Activated CD8-positive, alpha-beta memory T cell treated with anti-CD3 and anti-CD28 coated beads, Interleukin-2, amount 50 U/mL, for 48 hours (primary cell): Measurements from ENCODE around the gene SPATA3.

ENCODE experiments used
- DNase-seq: peaks from one replicate; pipeline ENCODE4 v3.0.0-alpha.2; 2020

SPATA3 gene

DNA sequence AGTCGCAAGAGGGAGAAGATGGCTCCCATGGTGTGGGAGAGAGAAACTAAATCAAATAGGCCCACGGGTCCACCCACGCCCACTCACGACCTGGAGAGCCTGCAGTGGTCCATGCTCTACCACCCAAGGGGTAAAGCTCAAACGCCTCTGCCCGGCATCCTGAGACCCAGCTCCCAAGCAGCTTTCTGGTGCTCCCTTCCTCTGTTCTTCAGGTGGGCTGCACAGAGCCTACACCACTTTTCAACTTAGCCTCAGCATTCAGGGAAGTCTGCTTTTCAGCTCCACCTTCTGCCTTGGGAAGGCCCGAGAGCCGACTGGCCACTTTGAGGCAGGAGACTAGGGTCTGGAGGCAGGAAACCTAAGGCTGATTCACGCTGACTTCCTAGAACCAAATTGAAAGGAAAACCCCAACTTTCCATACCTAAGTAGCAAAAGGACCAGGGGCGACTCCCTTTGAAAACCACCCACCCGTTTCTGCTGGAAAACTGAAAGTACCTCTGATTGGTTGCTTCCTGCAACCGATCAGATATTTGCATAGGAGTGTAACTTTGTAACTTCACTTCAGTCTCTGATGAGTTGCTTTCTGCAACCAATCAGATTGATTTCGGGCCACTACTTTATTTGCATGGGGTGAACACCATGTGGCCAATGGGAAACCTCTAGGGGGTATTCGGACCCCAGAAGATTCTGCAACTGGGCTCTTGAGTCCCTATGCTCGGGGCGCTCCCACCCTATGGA is 26.8 kb upstream of the SPATA3 start:
- DNase-seq: peak; percentile 43

DNA sequence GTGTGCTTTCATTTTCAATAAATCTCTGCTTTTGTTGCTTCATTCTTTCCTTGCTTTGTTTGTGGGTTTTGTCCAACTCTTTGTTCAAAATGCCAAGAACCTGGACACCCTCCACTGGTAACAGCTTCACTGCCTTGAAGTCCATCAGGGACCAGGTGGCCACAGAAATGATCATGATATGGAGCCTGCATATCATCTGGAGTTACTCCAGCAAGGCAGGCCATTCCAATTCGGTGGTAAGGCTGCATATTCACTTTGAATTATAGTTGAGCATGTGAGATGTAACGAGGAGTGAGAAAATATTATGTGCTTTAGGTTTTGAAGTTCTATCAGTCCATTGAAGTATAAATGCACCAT is 26.3 kb upstream of the SPATA3 start:
- no peak for DNase-seq

DNA sequence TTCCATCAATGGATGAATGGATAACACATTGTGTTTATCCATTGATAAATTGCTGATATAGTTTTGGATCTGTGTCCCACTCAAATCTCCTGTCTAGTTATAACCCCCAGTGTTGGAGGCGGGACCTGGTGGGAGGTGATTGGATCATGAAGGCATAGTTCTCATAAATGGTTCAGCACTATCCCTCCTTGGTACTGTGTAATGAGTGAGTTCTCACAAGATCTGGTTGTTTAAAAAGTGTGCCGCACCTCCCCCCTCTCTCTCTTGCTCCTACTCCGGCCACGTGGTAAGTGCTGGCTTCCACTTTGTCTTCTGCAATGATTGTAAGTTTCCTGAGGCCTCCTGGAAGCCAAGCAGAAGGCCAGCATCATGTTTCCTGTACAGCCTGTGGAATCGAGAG is 23.9 kb upstream of the SPATA3 start:
- DNase-seq: peak; percentile 36

DNA sequence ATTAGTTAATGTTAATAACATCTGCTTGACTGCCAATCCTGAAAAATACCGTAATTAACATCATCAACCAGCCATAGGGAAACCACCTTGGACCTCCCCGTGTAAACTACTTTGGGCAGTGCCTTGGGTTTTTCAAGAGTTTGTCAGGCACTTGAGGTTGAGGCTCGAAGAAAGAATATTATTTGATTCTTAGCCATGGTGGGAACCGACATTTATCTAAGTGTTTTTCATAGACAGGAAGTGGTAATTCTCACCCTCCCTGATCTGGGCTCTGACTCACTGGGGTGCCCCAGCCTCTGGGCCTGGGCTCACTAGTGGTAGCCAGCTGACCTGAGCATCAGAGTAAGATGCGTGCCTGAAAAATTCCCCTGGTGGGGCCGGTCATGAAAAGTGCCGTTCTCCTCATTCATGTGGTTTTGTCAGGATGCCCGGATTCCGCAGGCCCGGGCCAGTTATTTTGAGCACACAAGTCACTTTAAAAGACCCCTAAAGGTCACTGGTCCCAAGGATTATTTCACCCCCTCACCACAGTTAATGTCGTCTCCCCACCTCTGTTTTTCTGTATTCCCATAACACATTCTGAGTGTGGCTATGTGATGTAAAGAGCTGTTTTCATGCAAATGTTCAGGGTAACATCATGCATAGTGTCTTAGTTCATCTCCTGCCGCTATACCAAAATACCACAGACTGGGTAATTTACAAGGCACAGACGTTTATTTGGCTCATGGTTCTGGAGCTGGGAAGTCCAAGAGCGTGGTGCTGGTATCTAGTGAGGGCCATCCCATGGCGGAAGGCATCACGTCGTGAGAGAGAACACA is 21.6 kb upstream of the SPATA3 start:
- DNase-seq: peak; percentile 80

DNA sequence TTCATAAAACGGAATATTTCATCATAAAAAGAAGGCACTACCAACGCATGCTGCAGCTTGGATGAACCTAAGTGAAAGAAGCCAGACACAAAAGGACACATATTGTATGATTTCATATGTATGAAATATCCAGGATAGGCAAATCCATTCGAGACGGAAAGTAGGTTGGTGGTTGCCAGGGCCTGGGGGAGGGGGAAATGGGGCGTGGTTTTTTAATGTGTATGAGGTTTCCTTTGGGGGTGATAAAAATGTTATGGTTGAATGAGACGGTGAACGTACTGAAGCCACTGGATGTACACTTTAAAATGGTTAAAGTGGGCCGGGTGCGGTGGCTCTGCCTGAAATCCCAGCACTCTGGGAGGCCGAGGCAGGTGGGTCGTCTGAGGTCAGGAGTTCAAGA is 20.0 kb upstream of the SPATA3 start:
- DNase-seq: no peak

DNA sequence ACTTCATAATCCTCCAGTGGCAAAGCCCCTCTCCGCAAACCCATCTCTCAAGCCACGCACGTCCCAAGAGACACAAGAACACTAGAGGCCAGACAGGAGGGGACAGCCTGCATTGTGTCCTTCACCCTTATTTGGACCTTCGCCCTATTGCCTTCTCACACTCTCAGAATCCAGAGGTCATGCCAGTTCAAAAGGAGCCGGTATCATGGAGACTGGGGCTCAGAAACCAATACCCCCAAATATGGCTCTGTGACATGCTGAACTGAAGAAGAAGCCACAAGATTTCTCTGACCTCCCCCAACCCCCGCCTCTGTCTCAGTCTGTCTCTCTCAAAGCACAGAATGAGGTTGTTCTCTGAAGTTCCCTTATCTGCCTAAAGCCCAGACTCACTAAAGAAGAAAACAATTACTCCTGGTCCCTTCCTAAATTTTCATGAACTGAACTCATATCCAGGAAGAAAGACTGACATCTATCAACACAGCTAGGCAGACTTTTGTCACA is 19.2 kb upstream of the SPATA3 start:
- no peak for DNase-seq

DNA sequence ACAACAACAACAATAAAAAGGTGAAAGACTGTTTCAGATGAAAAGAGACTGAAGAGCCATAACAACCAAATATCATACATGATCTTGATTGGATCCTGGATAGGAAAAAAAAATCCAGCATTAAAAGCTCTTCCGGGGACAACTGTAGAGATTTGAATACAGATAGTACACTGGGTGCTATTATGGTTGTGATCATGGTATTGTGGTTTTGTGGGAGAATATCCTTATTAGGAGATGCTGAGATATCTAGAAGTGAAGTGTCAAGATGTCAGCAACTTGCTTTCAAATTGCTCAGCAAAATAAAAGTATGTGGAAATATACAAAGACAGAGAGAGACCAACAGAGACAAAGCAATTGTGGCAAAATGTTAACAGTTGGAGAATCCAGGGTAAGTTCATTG is 15.5 kb upstream of the SPATA3 start:
- DNase-seq: no peak

DNA sequence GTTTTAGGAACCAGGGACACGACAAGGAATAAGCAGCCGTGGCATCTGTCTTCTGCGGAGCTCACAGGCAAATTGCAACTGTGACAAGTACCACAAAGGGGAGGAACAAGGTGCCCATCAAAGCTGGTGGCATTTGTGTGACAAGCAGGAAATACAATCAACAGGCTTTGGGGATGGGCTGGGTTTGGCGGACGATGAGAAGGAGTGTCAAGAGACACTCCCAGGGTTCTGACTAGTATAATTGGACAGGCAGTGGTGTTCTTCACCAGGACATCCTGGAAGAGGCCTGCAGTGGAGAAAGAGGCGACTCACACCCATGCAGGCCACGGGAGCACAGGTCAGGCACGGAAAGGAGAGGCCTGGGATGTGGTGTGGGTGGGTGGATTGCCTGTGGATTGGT is 14.2 kb upstream of the SPATA3 start:
- no peak for DNase-seq

DNA sequence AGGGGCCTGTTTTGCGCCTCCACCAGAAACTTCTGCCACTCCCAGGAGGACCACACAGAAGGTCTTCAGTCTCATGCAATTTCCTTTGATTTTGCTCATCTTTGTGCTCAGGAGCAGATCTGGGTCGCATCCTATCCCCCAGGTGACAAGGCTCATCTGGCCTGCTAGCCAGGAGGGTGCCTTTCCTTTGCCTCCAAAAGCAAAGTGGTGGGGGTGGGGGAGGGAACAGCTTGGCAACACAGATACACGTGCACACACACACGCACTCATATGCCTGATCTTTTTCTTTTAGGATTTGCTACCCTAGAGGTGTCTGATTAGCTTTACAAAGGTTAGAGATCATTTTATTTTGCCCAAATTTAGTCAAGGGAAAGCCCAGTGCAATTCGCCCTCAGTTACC is 13.8 kb upstream of the SPATA3 start:
- no peak for DNase-seq

DNA sequence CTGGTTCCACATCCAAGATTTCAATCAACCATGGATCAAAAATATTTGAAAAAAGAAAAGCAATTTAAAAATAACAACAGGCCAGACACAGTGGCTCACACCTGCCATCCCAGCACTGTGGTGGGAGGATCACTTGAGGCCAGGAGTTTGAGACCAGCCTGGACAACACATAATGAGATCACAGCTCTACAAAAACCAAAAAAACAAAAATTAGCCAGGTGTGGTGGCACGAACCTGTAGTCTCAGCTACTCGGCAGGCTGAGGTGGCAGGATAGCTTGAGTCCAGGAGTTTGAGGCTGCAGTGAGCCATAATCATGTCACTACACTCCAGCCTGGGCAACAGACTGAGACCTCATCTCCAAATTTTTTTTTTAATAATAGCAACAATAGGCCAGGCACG is 13.4 kb upstream of the SPATA3 start:
- no peak for DNase-seq

DNA sequence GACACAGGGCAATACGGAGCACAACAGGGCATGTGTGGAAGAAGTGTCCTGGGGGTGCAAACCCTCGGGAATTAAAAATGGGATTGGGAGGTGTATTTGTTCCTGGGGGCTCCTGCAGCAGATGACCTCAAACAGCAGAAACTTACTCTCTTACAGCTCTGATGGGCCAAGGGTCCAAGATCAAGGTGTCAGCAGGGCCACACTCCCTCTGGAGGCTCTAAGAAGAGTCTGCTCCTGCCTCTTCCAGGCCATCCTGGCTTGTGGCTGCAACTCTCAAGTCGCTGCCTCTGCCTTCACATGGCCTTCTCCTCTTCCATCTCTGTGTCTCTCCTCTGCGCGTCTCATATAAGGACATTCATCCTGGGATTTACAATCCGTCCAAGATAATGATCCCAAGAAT is 12.4 kb upstream of the SPATA3 start:
- DNase-seq: no peak

DNA sequence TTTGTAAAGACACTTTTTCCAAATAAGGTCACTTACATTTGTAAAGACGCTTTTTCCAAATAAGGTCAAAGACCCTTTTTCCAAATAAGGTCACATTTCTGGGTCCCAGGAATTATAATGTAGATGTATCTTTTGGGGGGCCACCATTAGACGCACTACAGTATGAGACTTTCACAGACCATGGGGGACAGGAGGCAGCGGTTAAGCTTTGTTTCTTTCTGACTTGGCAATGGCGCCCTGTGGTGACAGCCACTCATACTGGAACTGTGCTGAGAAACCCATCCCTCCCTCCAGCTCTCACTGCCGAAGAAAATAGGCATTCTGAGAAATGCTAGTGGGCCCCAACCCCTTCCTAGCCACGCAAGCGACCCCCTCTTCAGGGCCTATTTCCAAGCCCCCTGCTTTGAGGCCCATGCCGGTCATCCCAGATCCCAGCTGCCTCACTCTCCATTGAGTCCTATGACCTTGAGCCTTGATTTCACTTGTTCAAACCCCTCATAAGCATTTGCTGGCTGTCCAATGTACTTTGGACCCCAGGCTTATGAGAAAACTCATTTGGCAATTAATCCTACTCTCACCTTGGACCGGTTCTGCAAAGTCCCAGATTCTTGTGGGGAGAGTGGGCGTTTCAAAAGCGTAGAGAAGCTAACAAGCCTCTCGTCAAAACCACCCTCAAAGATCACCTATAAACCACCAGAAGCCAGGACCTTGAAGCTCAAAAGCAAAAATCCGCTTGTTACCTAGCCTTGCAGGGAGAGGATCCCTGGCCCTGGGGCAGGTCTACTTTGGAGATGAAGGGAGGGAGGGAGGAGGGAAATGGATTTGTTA is 11.3 kb upstream of the SPATA3 start:
- peak; percentile 80 for DNase-seq

DNA sequence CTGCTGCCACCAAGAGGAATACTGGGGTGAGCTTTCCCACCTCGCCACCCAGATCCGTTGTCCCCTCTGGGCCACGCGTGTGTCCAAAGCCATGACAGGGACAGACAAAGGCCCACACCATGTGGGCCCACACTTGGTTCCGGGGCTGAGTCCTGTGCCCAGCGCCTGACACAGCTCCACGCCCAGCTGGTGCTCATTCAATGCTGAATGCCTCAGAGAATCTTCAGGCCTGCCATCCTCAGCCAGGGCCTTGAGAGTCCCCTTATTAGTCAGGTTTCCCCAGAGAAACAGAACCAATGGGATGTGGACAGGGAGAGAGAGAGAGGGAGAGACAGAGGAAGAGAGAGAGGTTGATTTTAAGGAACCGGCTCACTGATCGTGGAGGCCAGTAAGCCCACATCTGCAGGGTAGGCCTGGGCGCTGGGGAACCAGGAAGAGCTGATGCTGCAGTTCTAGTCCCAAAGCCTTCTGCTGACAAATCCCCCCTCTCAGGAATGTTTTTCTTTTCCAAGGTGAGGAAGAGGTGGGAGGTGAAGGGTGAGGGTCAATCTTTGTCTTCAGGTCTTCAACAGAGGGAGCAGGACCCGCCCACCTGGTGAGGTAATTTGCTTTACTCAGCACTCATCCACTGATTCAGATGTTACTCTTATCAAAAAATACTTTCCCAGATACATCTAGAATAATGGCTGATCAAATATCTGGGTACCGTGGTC is 10.2 kb upstream of the SPATA3 start:
- DNase-seq: no peak

DNA sequence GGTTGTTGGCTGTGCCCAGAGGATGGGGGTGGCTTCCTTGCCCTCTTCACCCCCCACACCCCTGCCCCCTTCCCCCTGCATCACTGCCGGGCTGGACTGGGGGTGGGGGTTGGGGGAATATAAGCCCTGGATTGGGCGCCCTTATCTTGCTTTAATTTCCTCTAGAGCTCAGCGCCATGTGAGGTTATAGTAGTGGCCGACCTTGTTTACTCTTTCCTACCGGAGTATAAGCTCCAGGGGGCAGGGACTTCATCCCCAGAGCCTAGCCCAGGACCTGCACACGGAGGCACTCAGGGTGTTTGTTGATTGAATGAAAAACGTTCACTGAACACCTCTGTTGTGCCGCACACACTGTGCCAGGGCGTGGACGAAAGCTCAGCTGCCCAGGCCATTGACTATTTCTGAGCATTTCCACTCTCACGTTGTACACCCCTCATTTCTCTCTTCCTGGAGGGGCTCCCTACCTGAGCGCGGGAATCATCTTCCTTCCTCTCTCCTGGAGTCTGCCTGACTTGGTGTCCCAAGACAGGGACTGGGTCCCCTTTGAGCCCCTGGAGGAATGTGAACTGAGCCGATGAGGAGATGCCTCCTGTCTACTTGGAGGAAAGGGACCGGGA is 9.3 kb upstream of the SPATA3 start:
- no peak for DNase-seq

DNA sequence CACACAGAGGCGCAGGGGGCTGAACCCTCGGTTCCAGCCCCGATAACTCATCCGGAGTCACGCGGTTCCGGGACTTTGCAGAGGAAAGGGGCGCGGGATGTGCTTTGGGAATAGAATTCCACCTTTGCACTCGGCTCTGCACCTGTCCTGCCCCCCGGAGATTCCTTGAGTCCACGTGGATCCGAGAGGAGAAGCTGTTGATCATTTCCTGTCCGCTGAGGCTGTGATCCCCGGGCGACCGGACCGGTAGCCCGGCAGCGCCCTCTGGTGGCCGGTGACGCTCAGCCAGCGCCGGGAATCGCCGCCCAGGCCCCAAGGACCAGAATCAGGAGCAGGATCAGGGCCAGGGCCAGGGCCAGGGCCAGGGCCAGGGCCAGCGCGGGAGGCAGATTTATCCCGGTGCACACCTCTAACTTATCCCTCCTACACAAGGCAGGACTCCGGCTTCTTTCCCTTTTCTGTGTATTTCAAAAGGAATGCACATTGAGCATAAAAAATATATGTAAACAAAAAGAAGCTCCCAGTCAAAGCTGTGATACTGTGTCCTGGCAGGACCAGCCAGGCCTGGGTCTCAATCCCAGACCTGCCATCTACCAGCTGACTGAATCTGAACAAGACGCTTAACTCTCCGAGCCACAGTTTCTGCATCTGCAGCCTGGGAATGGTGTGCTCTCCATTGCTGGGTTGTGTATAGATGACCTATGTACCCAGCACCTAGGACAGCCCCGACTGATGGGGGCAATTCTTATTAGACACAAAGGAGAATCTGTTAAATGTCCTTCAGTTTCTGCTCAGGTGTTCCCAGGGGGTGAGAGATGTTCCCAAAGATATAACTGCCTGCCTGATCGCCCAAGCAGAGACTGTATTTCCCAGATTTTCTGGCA is 8.5 kb upstream of the SPATA3 start:
- DNase-seq: peak; percentile 98

DNA sequence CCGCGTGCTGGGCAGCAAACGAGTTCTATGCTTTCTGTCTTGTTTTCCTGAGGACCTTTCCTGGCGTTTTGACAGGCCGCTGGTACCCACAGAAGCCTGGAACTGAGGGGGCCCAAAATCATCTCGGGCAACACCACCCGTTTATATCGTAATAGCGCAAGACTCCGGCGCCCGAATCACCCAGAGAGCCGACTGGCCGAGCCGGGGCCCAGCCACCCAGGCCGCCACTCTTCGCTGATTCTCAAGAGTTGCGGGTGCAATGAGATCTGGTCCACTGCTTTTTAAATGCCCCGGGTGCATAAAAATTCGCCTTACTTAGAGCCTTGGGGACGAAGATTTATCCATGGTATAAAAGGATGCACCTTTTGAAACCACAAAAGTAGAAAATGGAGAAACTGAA is 6.2 kb upstream of the SPATA3 start:
- DNase-seq: no peak

DNA sequence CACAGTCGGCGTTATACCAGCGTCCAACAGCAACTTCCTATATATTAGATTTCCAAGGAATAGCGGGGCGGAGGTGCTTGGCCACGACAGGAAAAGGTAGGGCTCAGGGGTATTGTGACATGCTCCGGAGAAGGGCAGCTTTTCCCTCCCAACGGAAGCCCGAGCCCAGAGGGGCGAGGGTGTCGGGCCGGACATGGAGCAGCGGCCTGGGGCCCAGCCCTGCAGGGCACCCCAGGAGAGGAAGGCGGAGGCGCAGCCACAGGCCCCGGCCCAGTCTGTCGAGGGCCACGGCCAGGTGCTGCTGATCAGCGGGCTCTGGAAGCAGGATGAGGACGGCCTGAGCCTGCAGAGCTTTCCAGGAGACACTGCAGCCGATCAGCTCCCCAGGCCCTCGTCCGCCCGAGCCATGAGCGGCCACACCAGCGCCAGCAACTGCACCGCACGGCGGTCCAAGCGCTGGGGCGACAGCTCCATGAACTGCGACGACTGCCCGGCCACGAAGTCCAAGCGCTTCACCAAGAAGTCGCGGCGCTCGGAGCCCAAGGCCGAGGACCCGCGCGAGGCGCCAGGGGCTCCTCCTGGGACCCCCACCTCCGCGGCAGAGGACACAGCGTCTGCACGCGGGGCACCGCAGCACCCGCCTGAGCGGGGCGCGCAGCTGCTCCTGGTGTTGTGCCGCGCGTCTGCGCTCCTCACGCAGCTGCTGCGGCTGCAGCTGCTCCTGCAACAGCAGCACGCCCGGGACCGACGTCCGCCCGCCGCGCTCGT is 5.6 kb upstream of the SPATA3 start:
- no peak for DNase-seq

DNA sequence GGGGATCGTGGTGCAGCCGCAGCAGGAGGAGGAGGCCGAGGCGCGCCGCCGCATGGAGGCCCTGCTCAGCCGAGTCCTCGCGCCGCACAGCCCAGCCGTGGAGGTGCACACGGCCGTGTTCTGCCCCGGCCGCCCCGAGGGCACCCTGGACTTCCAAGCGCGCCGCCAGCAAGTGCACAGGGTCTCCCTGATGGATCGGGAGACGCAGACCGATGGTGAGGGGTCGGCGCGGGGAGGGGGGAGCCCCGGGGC is 5.1 kb upstream of the SPATA3 start:
- DNase-seq: no peak

DNA sequence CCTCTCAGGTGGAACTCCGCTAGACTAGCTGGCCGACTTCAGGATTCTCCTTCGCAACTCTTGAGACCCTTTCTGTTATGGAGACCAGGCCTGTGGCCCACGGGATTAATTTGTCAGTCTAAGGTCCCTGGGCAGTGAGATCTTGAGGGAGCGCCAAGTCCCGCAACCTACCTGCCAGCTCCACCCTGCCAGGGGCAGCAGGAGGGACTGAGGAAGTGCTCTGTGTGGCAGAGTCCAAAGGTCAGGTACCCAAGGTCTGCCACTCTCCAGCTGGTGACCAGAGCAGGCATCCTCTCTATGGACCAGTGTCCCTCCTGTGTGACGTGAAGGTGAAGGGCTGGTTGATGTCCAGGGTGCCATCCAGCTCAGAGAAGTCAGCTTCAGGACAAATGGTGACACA is 4.3 kb upstream of the SPATA3 start:
- no peak for DNase-seq

DNA sequence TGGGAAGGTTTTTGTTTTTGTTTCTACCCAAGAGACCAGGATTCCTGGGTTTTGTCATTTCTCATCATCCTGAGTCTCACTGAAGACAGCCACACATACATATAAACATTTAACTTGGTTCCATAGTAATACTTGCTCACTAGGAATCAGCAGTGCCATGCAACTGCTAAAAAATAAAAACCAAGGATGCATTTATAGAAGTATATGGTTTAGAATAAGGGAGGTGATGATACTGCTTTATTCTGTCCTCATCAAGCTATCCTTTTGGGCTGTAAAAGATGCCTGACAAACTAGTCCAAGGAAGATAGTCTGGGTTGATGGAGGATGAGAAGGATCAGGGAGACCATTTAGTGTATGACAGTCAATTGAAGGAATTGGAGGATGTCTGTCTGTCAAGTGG is 740 bp downstream of the SPATA3 start:
- no peak for DNase-seq

DNA sequence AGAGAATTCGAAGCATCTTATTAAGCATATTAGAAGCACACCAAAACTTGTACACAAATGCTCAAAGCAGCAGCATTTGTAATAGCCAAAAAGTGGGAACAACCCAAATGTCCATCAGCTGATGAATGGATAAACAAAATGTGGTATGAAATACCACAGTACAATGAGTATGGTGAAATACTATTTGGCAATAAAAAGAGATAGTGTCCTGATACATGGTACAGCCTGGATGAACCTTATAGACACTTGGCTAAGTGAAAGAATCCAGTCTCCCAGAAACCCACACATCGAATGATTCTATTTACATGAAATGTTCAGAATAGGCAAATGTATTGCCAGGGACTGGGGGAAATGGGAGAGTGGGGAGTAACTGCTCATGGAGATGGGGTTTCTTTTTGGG is 3.0 kb downstream of the SPATA3 start:
- DNase-seq: no peak
